HCT116 (cell line): ENCODE data around the gene PHACTR1. TPM values are rescaled to one million over a fixed set of nuclear protein-coding genes. Genes with fewer than 3 reads are reported as not detected.

ENCODE experiments used
- ATAC-seq: fragments of 200-7000 bp; cut with Tn5 transposase; 2 replicates; pipeline ENCODE4 v1.9.1; 2020; ENCODE audit warnings: mild to moderate bottlenecking, moderate library complexity
- BruUV-seq: library from RNA; stranded (reverse); fragments of 400-500 nt; replicated peaks from 2 replicates; lab custom pipeline; 2021; lab: Mats Ljungman, UMichigan
- CTCF ChIA-PET: fragments of 300-600 bp; sonication (Branson Sonifier 250); formaldehyde crosslinking; loops from one replicate; lab custom pipeline; 2021; ENCODE audit warnings: antibody characterized with exemption; lab: Charles Lee
- POLR2A ChIA-PET: fragments of 300-600, 350-600 bp; sonication (Branson Sonifier 250); formaldehyde crosslinking; loops from one replicate; lab custom pipeline; 2021; ENCODE audit warnings: antibody characterized with exemption; lab: Charles Lee
- RAD21 ChIA-PET, 2 experiments: fragments of 300-600 bp; sonication (Branson Sonifier 250); formaldehyde crosslinking; loops; one replicate each; lab custom pipeline; 2023; ENCODE audit warnings: low total read pairs in 2 of 2; ENCODE audit not compliant: uncharacterized antibody in 2 of 2, unreplicated experiment in 2 of 2, low non-redundant PET in 1 of 2; lab: Charles Lee
- DNase-seq: peaks from one replicate; pipeline ENCODE4 v3.0.0-alpha.2; 2010; ENCODE audit warnings: low read depth, low spot score
- H2AFZ ChIP-seq: fragments of 200-600 bp; shearing (Covaris generic), sonication (generic); 2 replicates; pipeline ENCODE4 v1.6.1; 2017; ENCODE audit warnings: low read depth, mixed run types, mixed read lengths, antibody characterized with exemption, low read length; ENCODE audit not compliant: poor library complexity, severe bottlenecking
- H3K27ac ChIP-seq: 2 replicates; pipeline ENCODE4 v1.5.1; 2012; ENCODE audit warnings: low read depth, low read length
- H3K27me3 ChIP-seq: fragments of 200-600 bp; sonication (generic); 2 replicates; pipeline ENCODE4 v1.6.1; 2016; ENCODE audit warnings: mixed run types, low read length, mixed read lengths; ENCODE audit not compliant: insufficient read depth
- H3K36me3 ChIP-seq, 2 experiments: fragments of 200-500 bp in 1 of 2; fragments of 200-600 bp in 1 of 2; sonication (Bioruptor generic) in 1 of 2; sonication (generic) in 1 of 2; 2 replicates each; pipeline versions ENCODE4 v1.5.1 to v1.6.1; 2014 to 2016; ENCODE audit warnings: low read length in 2 of 2, inconsistent platforms in 1 of 2, mixed read lengths in 1 of 2, mixed run types in 1 of 2; ENCODE audit not compliant: insufficient read depth in 2 of 2, control insufficient read depth in 1 of 2
- H3K4me1 ChIP-seq, 2 experiments: fragments of 200-600 bp in 1 of 2; sonication (generic) in 1 of 2; 2 replicates each; pipeline versions ENCODE4 v1.5.1 to v1.6.1; 2012 to 2017; ENCODE audit warnings: low read length in 2 of 2, inconsistent platforms in 1 of 2, mild to moderate bottlenecking in 1 of 2, mixed read lengths in 1 of 2, mixed run types in 1 of 2, moderate library complexity in 1 of 2; ENCODE audit not compliant: insufficient read depth in 2 of 2, control insufficient read depth in 1 of 2
- H3K4me2 ChIP-seq: fragments of 200-600 bp; sonication (generic); 2 replicates; pipeline ENCODE4 v1.6.1; 2017; ENCODE audit warnings: mixed run types, low read length, mixed read lengths
- H3K4me3 ChIP-seq, 2 experiments: fragments of 200-600 bp in 1 of 2; sonication (generic) in 1 of 2; replicated peaks in 1 of 2; 2 replicates each; pipeline ENCODE4 v1.5.1; 2011 to 2016; ENCODE audit warnings: low read length in 2 of 2, control low read depth in 1 of 2, low read depth in 1 of 2, mild to moderate bottlenecking in 1 of 2, mixed read lengths in 1 of 2, mixed run types in 1 of 2
- H3K79me2 ChIP-seq: fragments of 200-600 bp; sonication (generic); 2 replicates; pipeline ENCODE4 v1.6.1; 2017; ENCODE audit warnings: mild to moderate bottlenecking, mixed run types, low read length, moderate library complexity, mixed read lengths; ENCODE audit not compliant: insufficient read depth
- H3K9ac ChIP-seq: fragments of 200-600 bp; sonication (generic); 2 replicates; pipeline ENCODE4 v1.6.1; 2016; ENCODE audit warnings: low read length, mixed read lengths
- H3K9me2 ChIP-seq: fragments of 200-600 bp; sonication (generic), shearing (Covaris generic); 2 replicates; pipeline ENCODE4 v1.6.1; 2017; ENCODE audit warnings: mixed run types, mild to moderate bottlenecking, moderate library complexity; ENCODE audit not compliant: insufficient read depth
- H3K9me3 ChIP-seq, 2 experiments: fragments of 200-500 bp in 1 of 2; fragments of 200-600 bp in 1 of 2; sonication (Bioruptor generic) in 1 of 2; sonication (generic) in 1 of 2; 2 replicates each; pipeline ENCODE4 v1.6.1; 2014 to 2017; ENCODE audit warnings: low read length in 2 of 2, mixed read lengths in 2 of 2, inconsistent platforms in 1 of 2, low read depth in 1 of 2, mild to moderate bottlenecking in 1 of 2, mixed run types in 1 of 2, moderate library complexity in 1 of 2; ENCODE audit not compliant: control insufficient read depth in 1 of 2, insufficient read depth in 1 of 2
- H4K20me1 ChIP-seq: fragments of 200-600 bp; sonication (generic), shearing (Covaris generic); 2 replicates; pipeline ENCODE4 v1.6.1; 2017; ENCODE audit warnings: mixed run types, mild to moderate bottlenecking, moderate library complexity; ENCODE audit not compliant: insufficient read depth
- CBX3 ChIP-seq: IDR thresholded peaks from 2 replicates; pipeline ENCODE4 v1.6.1; 2012; ENCODE audit warnings: low read depth
- CEBPB ChIP-seq: IDR thresholded peaks from 2 replicates; pipeline ENCODE4 v1.6.1; 2012; ENCODE audit warnings: low read depth
- EGR1 ChIP-seq: IDR thresholded peaks from 2 replicates; pipeline ENCODE4 v1.6.1; 2012; ENCODE audit warnings: low read depth
- ELF1 ChIP-seq: IDR thresholded peaks from 2 replicates; pipeline ENCODE4 v1.6.1; 2012; ENCODE audit warnings: low read depth, borderline replicate concordance
- EZH2 ChIP-seq: fragments of 200-600 bp; sonication (generic); IDR thresholded peaks from 2 replicates; pipeline ENCODE4 v1.6.1; 2017; ENCODE audit warnings: antibody characterized with exemption, mixed run types
- MAX ChIP-seq: IDR thresholded peaks from 2 replicates; pipeline ENCODE4 v1.6.1; 2012
- POLR2AphosphoS5 ChIP-seq: IDR thresholded peaks from 2 replicates; pipeline ENCODE4 v1.6.1; 2011; ENCODE audit warnings: mild to moderate bottlenecking, low read depth, low read length, moderate library complexity
- RAD21 ChIP-seq: IDR thresholded peaks from 2 replicates; pipeline ENCODE4 v1.6.1; 2012; ENCODE audit warnings: low read depth, mild to moderate bottlenecking
- SIN3A ChIP-seq: IDR thresholded peaks from 2 replicates; pipeline ENCODE4 v1.6.1; 2012; ENCODE audit warnings: low read depth
- SP1 ChIP-seq: IDR thresholded peaks from 2 replicates; pipeline ENCODE4 v1.6.1; 2012; ENCODE audit warnings: low read depth
- TCF7L2 ChIP-seq: IDR thresholded peaks from 2 replicates; pipeline ENCODE4 v1.7.0; 2011; ENCODE audit warnings: borderline replicate concordance, inconsistent platforms; ENCODE audit not compliant: insufficient read depth, insufficient read length; ENCODE audit errors: extremely low read depth
- YY1 ChIP-seq: IDR thresholded peaks from 2 replicates; pipeline ENCODE4 v1.6.1; 2011; ENCODE audit warnings: low read length, low read depth, moderate library complexity, mild to moderate bottlenecking; ENCODE audit not compliant: insufficient replicate concordance; ENCODE audit errors: extremely low read depth
- ZNF274 ChIP-seq: fragments of 200-500 bp; sonication (Bioruptor generic); IDR thresholded peaks from 2 replicates; pipeline ENCODE4 v1.6.1; 2014; ENCODE audit warnings: mild to moderate bottlenecking, low read depth, low read length, inconsistent platforms
- intact Hi-C: fragments of 100-400 bp; cut with micrococcal nuclease; formaldehyde crosslinking; loops from 2 replicates; pipeline ENCODE4 v1.10.0; 2022
- total RNA-seq: library from RNA; stranded (reverse); gene quantifications from one replicate; pipeline ENCODE4 v1.2.1, GENCODE V29; 2021; ENCODE audit not compliant: unreplicated experiment
- TF ChIP-seq, protein P1 (sequence below): IDR thresholded peaks from 2 replicates; pipeline ENCODE4 v1.6.1; 2011; ENCODE audit warnings: mild to moderate bottlenecking, low read length, moderate library complexity; ENCODE audit not compliant: insufficient replicate concordance; ENCODE audit errors: extremely low read depth

Gene PHACTR1
- total RNA-seq, 1 experiment from 2014 or later = 0.17 TPM

GRCh38 chr6:13217206-13217905 lies 500.8 kb downstream of the PHACTR1 start:
- H3K79me2 ChIP-seq = no peaks in the 10 kb centered on the region
- peaks cover 56% of the 10 kb centered on the region for H3K27me3 ChIP-seq
- H3K9me3 ChIP-seq = no peaks in the 10 kb centered on the region
- no peak overlapping the region for H3K4me3 ChIP-seq
- no peaks in the 10 kb centered on the region for H3K36me3 ChIP-seq
- H3K9ac ChIP-seq = no peak overlapping the region
- H3K27ac ChIP-seq = no peak overlapping the region
- ChIA-PET RAD21 (no interaction called here), CTCF (no interaction called here), POLR2A (no interaction called here)
- ATAC-seq = no peak
- TF ChIP-seq EZH2 (no peak), TCF7L2 (no peak), EGR1 (no peak), RAD21 (no peak), CEBPB (no peak), ELF1 (no peak)
- TF ChIP-seq, protein P1, sequence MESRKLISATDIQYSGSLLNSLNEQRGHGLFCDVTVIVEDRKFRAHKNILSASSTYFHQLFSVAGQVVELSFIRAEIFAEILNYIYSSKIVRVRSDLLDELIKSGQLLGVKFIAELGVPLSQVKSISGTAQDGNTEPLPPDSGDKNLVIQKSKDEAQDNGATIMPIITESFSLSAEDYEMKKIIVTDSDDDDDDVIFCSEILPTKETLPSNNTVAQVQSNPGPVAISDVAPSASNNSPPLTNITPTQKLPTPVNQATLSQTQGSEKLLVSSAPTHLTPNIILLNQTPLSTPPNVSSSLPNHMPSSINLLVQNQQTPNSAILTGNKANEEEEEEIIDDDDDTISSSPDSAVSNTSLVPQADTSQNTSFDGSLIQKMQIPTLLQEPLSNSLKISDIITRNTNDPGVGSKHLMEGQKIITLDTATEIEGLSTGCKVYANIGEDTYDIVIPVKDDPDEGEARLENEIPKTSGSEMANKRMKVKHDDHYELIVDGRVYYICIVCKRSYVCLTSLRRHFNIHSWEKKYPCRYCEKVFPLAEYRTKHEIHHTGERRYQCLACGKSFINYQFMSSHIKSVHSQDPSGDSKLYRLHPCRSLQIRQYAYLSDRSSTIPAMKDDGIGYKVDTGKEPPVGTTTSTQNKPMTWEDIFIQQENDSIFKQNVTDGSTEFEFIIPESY = no peak
- H4K20me1 ChIP-seq = no peaks in the 10 kb centered on the region
- no peak for DNase-seq
- intact Hi-C loops = no loop called here
- H3K9me2 ChIP-seq = no peaks in the 10 kb centered on the region
- no TSS peak for BruUV-seq
- no peak overlapping the region for H2AFZ ChIP-seq
- no peak overlapping the region for H3K4me2 ChIP-seq
- no peaks in the 10 kb centered on the region for H3K4me1 ChIP-seq

DNA sequence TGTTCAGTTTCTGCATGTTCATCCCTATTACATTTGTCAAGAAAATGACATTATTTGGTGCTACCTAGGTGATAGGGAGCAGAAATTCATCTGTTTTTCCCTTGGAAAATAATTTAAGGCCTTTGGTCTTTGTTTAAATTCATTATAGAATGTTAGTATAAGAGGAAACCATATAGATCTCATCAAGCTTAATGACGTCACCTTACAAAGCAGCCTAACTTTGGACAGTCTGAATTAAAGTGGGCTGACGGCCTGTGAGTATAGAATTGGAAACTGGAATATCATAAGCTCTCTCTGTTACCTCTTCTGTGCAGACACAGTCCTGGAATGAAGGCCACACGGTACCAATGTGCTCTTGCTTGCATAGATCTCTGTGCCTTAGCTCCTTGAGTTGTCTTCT lies 503.7 kb downstream of the PHACTR1 start:
- no peak for ATAC-seq
- no peak for TF ChIP-seq CBX3
- no peak for TF ChIP-seq RAD21
- no peak for TF ChIP-seq TCF7L2
- no peak for TF ChIP-seq SP1
- TF ChIP-seq MAX = no peak
- TF ChIP-seq, protein P1 = no peak
- TF ChIP-seq ELF1 = no peak
- no peak for TF ChIP-seq ZNF274
- no peak for TF ChIP-seq POLR2AphosphoS5
- TF ChIP-seq YY1 = no peak
- no peak for TF ChIP-seq SIN3A

More for the DNA sequence above, 503.7 kb downstream of the PHACTR1 start:
- no peaks in the 10 kb centered on the region for H3K79me2 ChIP-seq
- H3K27me3 ChIP-seq = peaks cover 44% of the 10 kb centered on the region
- no peak for DNase-seq
- H3K4me1 ChIP-seq = no peaks in the 10 kb centered on the region
- H3K9ac ChIP-seq = no peak overlapping the region
- H3K9me2 ChIP-seq = no peaks in the 10 kb centered on the region
- ChIA-PET POLR2A (no interaction called here), RAD21 (no interaction called here), CTCF (no interaction called here)
- H3K9me3 ChIP-seq = no peaks in the 10 kb centered on the region
- no peaks in the 10 kb centered on the region for H3K36me3 ChIP-seq
- H3K27ac ChIP-seq = no peak overlapping the region
- H4K20me1 ChIP-seq = no peaks in the 10 kb centered on the region
- no peak overlapping the region for H2AFZ ChIP-seq
- no peak overlapping the region for H3K4me3 ChIP-seq
- no peak overlapping the region for H3K4me2 ChIP-seq
- intact Hi-C loops = no loop called here
- no TSS peak for BruUV-seq
